ENCODE measurements around the gene CPNE7.

CPNE7 gene

DNA sequence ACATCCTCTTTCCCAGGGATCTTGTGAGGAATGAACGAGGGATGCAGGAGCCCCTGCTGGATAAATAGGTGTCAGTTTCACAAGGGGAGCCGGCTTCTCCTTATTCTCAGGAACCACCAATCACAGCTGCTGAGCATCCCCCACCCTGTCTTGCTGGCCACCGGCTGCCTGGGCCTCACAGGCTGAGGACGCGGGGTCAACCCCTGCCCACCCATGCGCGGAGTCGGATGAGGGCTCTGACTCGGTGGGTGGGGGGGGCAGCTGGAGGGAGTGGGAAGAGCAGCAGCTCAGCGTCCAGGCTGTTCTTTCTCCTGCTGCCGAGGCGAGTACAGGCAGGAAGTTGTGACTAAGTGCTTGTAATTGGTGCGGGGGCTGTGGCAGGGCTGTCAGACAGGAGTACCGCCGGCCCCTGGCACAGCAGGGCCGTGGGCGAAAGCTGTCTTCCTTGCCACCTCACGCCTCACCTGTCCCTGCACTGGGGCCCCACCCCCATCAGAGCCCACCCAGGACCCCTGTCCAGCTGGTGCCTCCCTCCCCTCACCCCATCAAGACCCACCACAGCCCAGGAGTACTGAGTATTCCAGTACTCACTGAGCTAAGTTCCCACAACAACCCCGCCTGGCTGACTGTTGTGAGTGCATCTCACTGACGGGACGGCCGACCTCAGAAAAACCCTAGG lies 26.9 kb downstream of the CPNE7 start:
- Histone ChIP-seq H3K27ac (ENCODE audit: low read depth, low read length) (no peak overlapping the region), H3K27me3 (ENCODE audit: control insufficient read depth in 5 of 5, insufficient read depth in 4 of 5, low read length in 5 of 5) (peaks cover 11 to 18% (median 15%) of the 10 kb centered on the region in 5 donors), H3K36me3 (ENCODE audit: control insufficient read depth in 5 of 5, insufficient read depth in 5 of 5, low read length in 5 of 5) (no peaks in the 10 kb centered on the region), H3K9ac (ENCODE audit: low read length in 5 of 5) (no peak overlapping the region), H3K4me1 (ENCODE audit: control insufficient read depth in 5 of 5, insufficient read depth in 5 of 5, low read length in 5 of 5) (peaks cover 0 to 11% (median 1%) of the 10 kb centered on the region in 5 donors), H3K9me3 (ENCODE audit: control insufficient read depth in 5 of 5, low read length in 5 of 5) (no peaks in the 10 kb centered on the region), H3K4me3 (ENCODE audit: low read depth in 1 of 5, low read length in 5 of 5) (no peak overlapping the region)

DNA sequence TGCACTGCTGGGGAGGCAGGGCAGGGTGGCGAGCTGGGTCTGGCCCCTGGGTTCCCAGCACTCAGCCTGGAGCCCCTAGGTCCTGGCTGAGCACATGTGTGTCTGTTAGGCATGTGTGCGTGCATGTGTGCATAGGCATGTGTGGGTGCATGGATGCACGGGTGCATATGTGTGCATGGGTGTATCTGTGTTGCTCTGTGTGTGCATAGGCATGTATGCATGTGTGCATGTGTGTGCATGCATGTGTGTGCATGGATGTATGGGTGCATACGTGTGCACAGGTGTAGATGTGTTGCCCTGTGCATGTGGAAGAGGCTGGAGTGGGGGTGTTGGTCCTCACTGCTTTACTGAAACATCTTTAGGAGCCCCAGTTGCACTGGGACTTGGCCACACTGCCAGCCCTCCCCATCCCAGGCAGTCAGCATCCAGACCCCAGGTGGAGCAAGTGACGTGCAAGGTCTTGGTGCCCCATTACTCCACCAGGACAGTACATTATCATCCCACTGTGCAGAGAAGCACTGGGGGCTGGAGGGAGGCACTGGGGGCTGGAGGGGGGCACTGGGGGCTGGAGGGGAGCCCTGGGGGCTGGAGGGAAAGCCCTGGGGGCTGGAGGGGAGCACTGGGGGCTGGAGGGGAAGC lies 27.5 kb downstream of the CPNE7 start:
- no peaks in the 10 kb centered on the region for H3K36me3 ChIP-seq (ENCODE audit: control insufficient read depth in 5 of 5, insufficient read depth in 5 of 5, low read length in 5 of 5)
- no peaks in the 10 kb centered on the region for H3K9me3 ChIP-seq (ENCODE audit: control insufficient read depth in 5 of 5, low read length in 5 of 5)
- H3K9ac ChIP-seq (ENCODE audit: low read length in 5 of 5), result no peak overlapping the region
- peaks cover 11 to 21% (median 15%) of the 10 kb centered on the region in 5 donors for H3K27me3 ChIP-seq (ENCODE audit: control insufficient read depth in 5 of 5, insufficient read depth in 4 of 5, low read length in 5 of 5)
- no peak overlapping the region for H3K4me3 ChIP-seq (ENCODE audit: low read depth in 1 of 5, low read length in 5 of 5)
- no peak overlapping the region for H3K27ac ChIP-seq (ENCODE audit: low read depth, low read length)
- H3K4me1 ChIP-seq (ENCODE audit: control insufficient read depth in 5 of 5, insufficient read depth in 5 of 5, low read length in 5 of 5), result peaks cover 0 to 11% (median 1%) of the 10 kb centered on the region in 5 donors

- peaks cover 11 to 28% (median 15%) of the 10 kb centered on the region in 5 donors for H3K27me3 ChIP-seq (ENCODE audit: control insufficient read depth in 5 of 5, insufficient read depth in 4 of 5, low read length in 5 of 5)
- H3K9ac ChIP-seq (ENCODE audit: low read length in 5 of 5), result no peak overlapping the region
- H3K27ac ChIP-seq (ENCODE audit: low read depth, low read length), result no peak overlapping the region
- peaks cover 0 to 11% (median 1%) of the 10 kb centered on the region in 5 donors for H3K4me1 ChIP-seq (ENCODE audit: control insufficient read depth in 5 of 5, insufficient read depth in 5 of 5, low read length in 5 of 5)
- no peaks in the 10 kb centered on the region for H3K36me3 ChIP-seq (ENCODE audit: control insufficient read depth in 5 of 5, insufficient read depth in 5 of 5, low read length in 5 of 5)
- H3K4me3 ChIP-seq (ENCODE audit: low read depth in 1 of 5, low read length in 5 of 5), result no peak overlapping the region
- H3K9me3 ChIP-seq (ENCODE audit: control insufficient read depth in 5 of 5, low read length in 5 of 5), result no peaks in the 10 kb centered on the region
Observed at GRCh38 chr16:89604764-89605163, 29.2 kb downstream of the CPNE7 start.

- H3K9me3 ChIP-seq (ENCODE audit: control insufficient read depth in 5 of 5, low read length in 5 of 5), result no peaks in the 10 kb centered on the region
- H3K36me3 ChIP-seq (ENCODE audit: control insufficient read depth in 5 of 5, insufficient read depth in 5 of 5, low read length in 5 of 5), result no peaks in the 10 kb centered on the region
- peaks cover 11 to 28% (median 15%) of the 10 kb centered on the region in 5 donors for H3K27me3 ChIP-seq (ENCODE audit: control insufficient read depth in 5 of 5, insufficient read depth in 4 of 5, low read length in 5 of 5)
- no peak overlapping the region for H3K9ac ChIP-seq (ENCODE audit: low read length in 5 of 5)
- peaks cover 0 to 11% (median 1%) of the 10 kb centered on the region in 5 donors for H3K4me1 ChIP-seq (ENCODE audit: control insufficient read depth in 5 of 5, insufficient read depth in 5 of 5, low read length in 5 of 5)
- H3K4me3 ChIP-seq (ENCODE audit: low read depth in 1 of 5, low read length in 5 of 5), result no peak overlapping the region
- H3K27ac ChIP-seq (ENCODE audit: low read depth, low read length), result no peak overlapping the region
Observed at GRCh38 chr16:89605186-89605970, 29.8 kb downstream of the CPNE7 start.

GRCh38 chr16:89606006-89606405 lies 30.4 kb downstream of the CPNE7 start:
- H3K36me3 ChIP-seq (ENCODE audit: control insufficient read depth in 5 of 5, insufficient read depth in 5 of 5, low read length in 5 of 5), result no peaks in the 10 kb centered on the region
- peaks cover 11 to 28% (median 15%) of the 10 kb centered on the region in 5 donors for H3K27me3 ChIP-seq (ENCODE audit: control insufficient read depth in 5 of 5, insufficient read depth in 4 of 5, low read length in 5 of 5)
- H3K4me1 ChIP-seq (ENCODE audit: control insufficient read depth in 5 of 5, insufficient read depth in 5 of 5, low read length in 5 of 5), result peaks cover 0 to 11% (median 1%) of the 10 kb centered on the region in 5 donors
- no peaks in the 10 kb centered on the region for H3K9me3 ChIP-seq (ENCODE audit: control insufficient read depth in 5 of 5, low read length in 5 of 5)
- H3K9ac ChIP-seq (ENCODE audit: low read length in 5 of 5), result no peak overlapping the region
- no peak overlapping the region for H3K4me3 ChIP-seq (ENCODE audit: low read depth in 1 of 5, low read length in 5 of 5)
- H3K27ac ChIP-seq (ENCODE audit: low read depth, low read length), result no peak overlapping the region

DNA sequence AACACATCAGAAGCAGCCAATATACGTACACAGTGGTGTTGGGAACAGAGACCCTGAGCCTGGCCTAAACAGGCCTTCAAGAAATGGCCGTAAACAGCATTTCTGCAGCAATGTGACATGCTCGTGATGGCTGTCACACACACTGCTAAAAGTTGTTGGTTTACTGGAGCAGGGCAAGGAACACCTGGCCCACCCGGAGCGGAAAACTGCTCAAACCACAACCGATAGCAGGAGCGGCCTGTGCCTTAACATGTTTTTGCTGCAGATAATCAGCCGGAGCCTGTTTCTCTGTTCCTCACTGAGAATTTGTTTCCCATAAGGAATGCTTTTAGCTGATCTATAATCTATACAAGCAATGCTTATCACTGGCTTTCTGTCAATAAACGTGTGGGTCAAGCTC lies 31.9 kb downstream of the CPNE7 start:
- H3K27ac ChIP-seq (ENCODE audit: low read depth, low read length), result no peak overlapping the region
- no peak overlapping the region for H3K9ac ChIP-seq (ENCODE audit: low read length in 5 of 5)
- H3K4me3 ChIP-seq (ENCODE audit: low read depth in 1 of 5, low read length in 5 of 5), result no peak overlapping the region
- H3K4me1 ChIP-seq (ENCODE audit: control insufficient read depth in 5 of 5, insufficient read depth in 5 of 5, low read length in 5 of 5), result peaks cover 0 to 6% (median 0%) of the 10 kb centered on the region in 5 donors
- H3K9me3 ChIP-seq (ENCODE audit: control insufficient read depth in 5 of 5, low read length in 5 of 5), result no peaks in the 10 kb centered on the region
- no peaks in the 10 kb centered on the region for H3K36me3 ChIP-seq (ENCODE audit: control insufficient read depth in 5 of 5, insufficient read depth in 5 of 5, low read length in 5 of 5)
- H3K27me3 ChIP-seq (ENCODE audit: control insufficient read depth in 5 of 5, insufficient read depth in 4 of 5, low read length in 5 of 5), result peaks cover 7 to 22% (median 13%) of the 10 kb centered on the region in 5 donors

GRCh38 chr16:89607937-89608740 lies 32.6 kb downstream of the CPNE7 start:
- H3K36me3 ChIP-seq (ENCODE audit: control insufficient read depth in 5 of 5, insufficient read depth in 5 of 5, low read length in 5 of 5), result no peaks in the 10 kb centered on the region
- no peaks in the 10 kb centered on the region for H3K9me3 ChIP-seq (ENCODE audit: control insufficient read depth in 5 of 5, low read length in 5 of 5)
- H3K27me3 ChIP-seq (ENCODE audit: control insufficient read depth in 5 of 5, insufficient read depth in 4 of 5, low read length in 5 of 5), result peaks cover under 1 to 15% (median 11%) of the 10 kb centered on the region in 5 donors
- H3K9ac ChIP-seq (ENCODE audit: low read length in 5 of 5), result no peak overlapping the region
- H3K27ac ChIP-seq (ENCODE audit: low read depth, low read length), result no peak overlapping the region
- no peak overlapping the region for H3K4me3 ChIP-seq (ENCODE audit: low read depth in 1 of 5, low read length in 5 of 5)
- peaks cover 0 to 2% (median 0%) of the 10 kb centered on the region in 5 donors for H3K4me1 ChIP-seq (ENCODE audit: control insufficient read depth in 5 of 5, insufficient read depth in 5 of 5, low read length in 5 of 5)

DNA sequence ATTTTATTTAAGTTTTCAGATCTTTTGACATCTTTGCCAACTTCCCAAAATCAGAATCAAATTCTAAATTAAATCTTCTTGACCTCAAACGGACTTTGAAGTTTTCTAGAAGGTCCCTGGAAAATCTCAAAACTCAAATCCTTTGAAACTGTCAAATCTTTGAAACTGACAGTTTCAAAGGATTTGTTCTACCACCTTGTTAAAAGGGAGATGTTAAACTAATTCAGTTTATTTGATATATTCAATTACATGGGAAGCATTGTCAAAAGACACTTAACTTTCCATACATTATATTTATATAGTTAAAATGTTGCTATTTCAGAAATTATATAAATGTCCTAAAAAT lies 34.5 kb downstream of the CPNE7 start:
- no peak overlapping the region for H3K9ac ChIP-seq (ENCODE audit: low read length in 5 of 5)
- H3K9me3 ChIP-seq (ENCODE audit: control insufficient read depth in 5 of 5, low read length in 5 of 5), result no peaks in the 10 kb centered on the region
- peaks cover 4 to 20% (median 13%) of the 10 kb centered on the region in 5 donors for H3K27me3 ChIP-seq (ENCODE audit: control insufficient read depth in 5 of 5, insufficient read depth in 4 of 5, low read length in 5 of 5)
- H3K36me3 ChIP-seq (ENCODE audit: control insufficient read depth in 5 of 5, insufficient read depth in 5 of 5, low read length in 5 of 5), result no peaks in the 10 kb centered on the region
- H3K4me1 ChIP-seq (ENCODE audit: control insufficient read depth in 5 of 5, insufficient read depth in 5 of 5, low read length in 5 of 5), result peaks cover 0 to 6% (median 0%) of the 10 kb centered on the region in 5 donors
- H3K4me3 ChIP-seq (ENCODE audit: low read depth in 1 of 5, low read length in 5 of 5), result no peak overlapping the region
- H3K27ac ChIP-seq (ENCODE audit: low read depth, low read length), result no peak overlapping the region

GRCh38 chr16:89612415-89613166 lies 37.0 kb downstream of the CPNE7 start:
- Histone ChIP-seq H3K9ac (ENCODE audit: low read length in 5 of 5) (no peak overlapping the region), H3K27me3 (ENCODE audit: control insufficient read depth in 5 of 5, insufficient read depth in 4 of 5, low read length in 5 of 5) (peaks cover 8 to 23% (median 14%) of the 10 kb centered on the region in 5 donors)

More at GRCh38 chr16:89612415-89613166, 37.0 kb downstream of the CPNE7 start:
- peaks cover 0 to 16% (median 0%) of the 10 kb centered on the region in 5 donors for H3K4me1 ChIP-seq (ENCODE audit: control insufficient read depth in 5 of 5, insufficient read depth in 5 of 5, low read length in 5 of 5)
- no peaks in the 10 kb centered on the region for H3K9me3 ChIP-seq (ENCODE audit: control insufficient read depth in 5 of 5, low read length in 5 of 5)
- no peak overlapping the region for H3K27ac ChIP-seq (ENCODE audit: low read depth, low read length)
- H3K4me3 ChIP-seq (ENCODE audit: low read depth in 1 of 5, low read length in 5 of 5), result no peak overlapping the region
- H3K36me3 ChIP-seq (ENCODE audit: control insufficient read depth in 5 of 5, insufficient read depth in 5 of 5, low read length in 5 of 5), result no peaks in the 10 kb centered on the region
